CD4-positive, alpha-beta memory T cell (primary cell): ENCODE data around the gene KCNK2. TPM values are rescaled to one million over a fixed set of nuclear protein-coding genes. Genes with fewer than 3 reads are reported as not detected.

Experiments
- CTCF ChIA-PET: fragments of 350-600 bp; sonication (Branson Sonifier 250); formaldehyde crosslinking; loops from one replicate; lab custom pipeline; 2021; ENCODE audit warnings: inconsistent platforms; ENCODE audit not compliant: partially characterized antibody; lab: Charles Lee
- POLR2A ChIA-PET: fragments of 350-600 bp; sonication (Branson Sonifier 250); formaldehyde crosslinking; loops from one replicate; lab custom pipeline; 2021; ENCODE audit not compliant: partially characterized antibody; lab: Charles Lee
- DNase-seq, 5 donors: peaks; one replicate each; pipeline versions ENCODE4 v3.0.0 to v3.0.0-alpha.2; 2020 to 2022; ENCODE audit warnings: mixed read lengths in 1 of 5
- H3K27ac ChIP-seq: one replicate; pipeline ENCODE4 v1.7.0; 2013; ENCODE audit warnings: low read depth, low read length
- H3K27me3 ChIP-seq: 2 replicates; pipeline ENCODE4 v1.7.0; 2013; ENCODE audit warnings: mild to moderate bottlenecking, low read length, moderate library complexity; ENCODE audit not compliant: insufficient read depth
- H3K36me3 ChIP-seq: 2 replicates; pipeline ENCODE4 v1.7.0; 2013; ENCODE audit warnings: mild to moderate bottlenecking, low read length, moderate library complexity; ENCODE audit not compliant: insufficient read depth
- H3K4me1 ChIP-seq: 2 replicates; pipeline ENCODE4 v1.7.0; 2013; ENCODE audit warnings: mild to moderate bottlenecking, low read length, moderate library complexity; ENCODE audit not compliant: insufficient read depth
- H3K4me3 ChIP-seq, 2 donors: one replicate each; pipeline ENCODE4 v1.7.0; 2013; ENCODE audit warnings: low read length in 2 of 2, mild to moderate bottlenecking in 1 of 2
- H3K9me3 ChIP-seq, 2 donors: one replicate each; pipeline ENCODE4 v1.7.0; 2013; ENCODE audit warnings: low read length in 2 of 2, control low read depth in 1 of 2; ENCODE audit not compliant: control insufficient read depth in 1 of 2
- H3K27ac Mint-ChIP-seq, 7 donors: one replicate each; pipeline ENCODE4 v1.8.0; 2020 to 2021; ENCODE audit warnings: mixed read lengths in 7 of 7, mild to moderate bottlenecking in 6 of 7, inconsistent platforms in 3 of 7, moderate library complexity in 3 of 7
- H3K27me3 Mint-ChIP-seq, 2 donors: one replicate each; pipeline ENCODE4 v1.8.0; 2020 to 2021; ENCODE audit warnings: mixed read lengths in 2 of 2
- H3K36me3 Mint-ChIP-seq, 2 donors: one replicate each; pipeline ENCODE4 v1.8.0; 2020 to 2021; ENCODE audit warnings: mixed read lengths in 2 of 2, inconsistent platforms in 1 of 2, mild to moderate bottlenecking in 1 of 2
- H3K4me1 Mint-ChIP-seq, 4 donors: one replicate each; pipeline ENCODE4 v1.8.0; 2020 to 2021; ENCODE audit warnings: mixed read lengths in 4 of 4, mild to moderate bottlenecking in 1 of 4
- H3K4me3 Mint-ChIP-seq, 8 donors: one replicate each; pipeline ENCODE4 v1.8.0; 2020 to 2021; ENCODE audit warnings: mixed read lengths in 8 of 8, mild to moderate bottlenecking in 7 of 8, moderate library complexity in 6 of 8, inconsistent platforms in 3 of 8
- H3K9me3 Mint-ChIP-seq, 8 donors: one replicate each; pipeline ENCODE4 v1.8.0; 2020 to 2021; ENCODE audit warnings: mixed read lengths in 8 of 8, mild to moderate bottlenecking in 5 of 8, inconsistent platforms in 3 of 8, moderate library complexity in 1 of 8
- intact Hi-C: fragments of 100-400 bp; cut with micrococcal nuclease; formaldehyde crosslinking; loops from one replicate; pipeline ENCODE4 v1.15.1; 2023
- polyA plus RNA-seq, 2 donors: library from polyadenylated mRNA; unstranded; fragments of 300-500 nt; fragmentation: Illumina TruSeq; gene quantifications; one replicate each; pipeline ENCODE4 v1.2.3, GENCODE V29; 2021
- total RNA-seq, 2 experiments: library from RNA; stranded (reverse); gene quantifications; one replicate each; pipeline ENCODE4 v1.2.3, GENCODE V29; 2021

Gene KCNK2
- total and polyA plus RNA-seq, 4 experiments from 2014 or later, result not detected

GRCh38 chr1:215076322-215076721 lies 6.2 kb upstream of the KCNK2 start:
- H3K9me3 ChIP-seq, result no peaks in the 10 kb centered on the region
- H3K4me1 Mint-ChIP-seq, result peaks cover 0 to 3% (median under 1%) of the 10 kb centered on the region in 4 donors
- peaks cover 9 to 10% of the 10 kb centered on the region in 2 donors for H3K27me3 Mint-ChIP-seq
- CTCF ChIA-PET, result no interaction called here
- H3K27ac ChIP-seq, result no peak overlapping the region
- no peak for DNase-seq
- no peaks in the 10 kb centered on the region for H3K4me1 ChIP-seq
- H3K27me3 ChIP-seq, result no peaks in the 10 kb centered on the region
- intact Hi-C loops, result loop anchor here (1.0 kb wide), 1 partner anchor 448 kb away; no protein-coding TSS in a partner anchor
- H3K4me3 ChIP-seq, result no peak overlapping the region
- H3K36me3 Mint-ChIP-seq, result no peaks in the 10 kb centered on the region
- peaks cover 0 to 9% (median 0%) of the 10 kb centered on the region in 8 donors for H3K9me3 Mint-ChIP-seq
- no peaks in the 10 kb centered on the region for H3K36me3 ChIP-seq
- H3K27ac Mint-ChIP-seq, result no peak overlapping the region
- no peak overlapping the region for H3K4me3 Mint-ChIP-seq
- POLR2A ChIA-PET, result no interaction called here

DNA sequence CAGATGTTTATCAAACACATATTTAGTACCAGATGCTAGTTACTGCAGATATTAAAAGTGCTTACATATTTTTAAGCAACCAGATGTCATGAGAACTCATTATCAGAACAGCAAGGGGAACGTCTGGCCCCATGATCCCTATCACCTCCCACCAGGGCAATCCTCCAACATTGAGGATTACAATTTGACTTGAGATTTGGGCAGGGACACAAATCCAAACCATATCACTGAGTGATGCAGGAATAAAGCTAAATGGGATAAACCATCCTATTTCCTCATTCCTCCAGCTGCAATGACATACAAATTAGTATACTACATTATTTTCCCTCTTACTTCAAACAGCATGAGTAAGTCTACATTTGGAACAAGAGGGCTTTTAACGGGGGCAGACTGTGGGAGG lies 3.1 kb upstream of the KCNK2 start:
- ChIA-PET POLR2A (no interaction called here), CTCF (no interaction called here)
- Mint-ChIP-seq H3K27me3 (peaks cover 20 to 22% of the 10 kb centered on the region in 2 donors), H3K9me3 (peaks cover 0 to 10% (median 0%) of the 10 kb centered on the region in 8 donors), H3K36me3 (no peaks in the 10 kb centered on the region), H3K27ac (no peak overlapping the region), H3K4me3 (no peak overlapping the region), H3K4me1 (peaks cover 0 to 10% (median 2%) of the 10 kb centered on the region in 4 donors)
- H3K4me1 ChIP-seq, result no peaks in the 10 kb centered on the region
- intact Hi-C loops, result no loop called here
- no peaks in the 10 kb centered on the region for H3K36me3 ChIP-seq
- H3K27me3 ChIP-seq, result no peaks in the 10 kb centered on the region
- H3K4me3 ChIP-seq, result no peak overlapping the region
- H3K9me3 ChIP-seq, result no peaks in the 10 kb centered on the region
- DNase-seq, result no peak
- H3K27ac ChIP-seq, result no peak overlapping the region

DNA sequence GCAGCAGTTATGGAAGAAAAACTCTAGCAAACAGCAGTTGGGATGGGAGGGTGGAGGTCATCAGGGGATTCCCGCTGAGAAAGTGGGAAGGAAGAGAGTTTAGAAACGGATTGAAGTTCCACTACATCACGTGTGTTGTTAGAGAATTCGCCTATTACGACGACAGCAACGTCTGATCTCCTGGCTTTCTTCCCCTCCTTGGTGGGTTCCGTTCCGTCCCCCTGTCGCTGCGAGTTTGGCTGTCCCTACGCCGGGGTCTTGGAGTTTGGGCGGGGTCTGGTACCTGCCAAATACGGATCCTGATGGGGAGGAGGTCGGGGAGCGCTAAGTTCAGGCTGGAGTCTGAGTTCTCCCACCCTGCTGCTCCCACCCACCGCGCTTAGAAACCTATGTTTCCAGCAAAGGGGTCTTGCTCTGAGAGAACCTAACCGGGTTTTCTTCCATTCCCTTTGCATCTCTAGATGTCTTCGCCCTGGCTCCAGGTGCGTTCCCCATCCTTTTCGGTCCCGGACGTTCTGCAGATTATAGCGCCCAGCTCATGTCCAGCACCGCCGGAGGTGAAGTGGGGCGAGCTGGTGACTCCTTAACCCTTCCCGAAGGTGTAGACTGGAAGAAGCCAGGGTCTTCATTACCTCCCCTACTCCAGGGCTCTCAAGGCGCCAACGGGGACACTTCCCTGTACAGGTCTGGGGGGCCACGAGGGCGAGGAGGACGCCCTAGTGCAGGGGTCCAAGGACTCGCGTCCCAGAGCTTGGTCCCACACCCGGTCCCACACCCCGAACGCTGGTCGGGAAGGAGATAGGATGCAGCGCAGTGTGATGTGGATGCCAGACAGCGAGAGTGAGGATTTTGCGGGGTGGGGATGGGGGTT lies 641 bp upstream of the KCNK2 start:
- Mint-ChIP-seq H3K27ac (no peak overlapping the region), H3K4me1 (peaks cover 0 to 10% (median 2%) of the 10 kb centered on the region in 4 donors), H3K9me3 (peaks cover 0 to 10% (median 0%) of the 10 kb centered on the region in 8 donors), H3K27me3 (peaks cover 22 to 31% of the 10 kb centered on the region in 2 donors), H3K4me3 (peak overlapping the region in 3 of 8 donors; percentile 2 to 65 (median 10)), H3K36me3 (no peaks in the 10 kb centered on the region)
- H3K4me1 ChIP-seq, result no peaks in the 10 kb centered on the region
- POLR2A ChIA-PET, result no interaction called here
- CTCF ChIA-PET, result no interaction called here
- peak in 1 of 5 donors; percentile 33 for DNase-seq
- no peak overlapping the region for H3K27ac ChIP-seq
- intact Hi-C loops, result no loop called here
- H3K36me3 ChIP-seq, result no peaks in the 10 kb centered on the region
- no peaks in the 10 kb centered on the region for H3K9me3 ChIP-seq
- no peaks in the 10 kb centered on the region for H3K27me3 ChIP-seq
- no peak overlapping the region for H3K4me3 ChIP-seq

DNA sequence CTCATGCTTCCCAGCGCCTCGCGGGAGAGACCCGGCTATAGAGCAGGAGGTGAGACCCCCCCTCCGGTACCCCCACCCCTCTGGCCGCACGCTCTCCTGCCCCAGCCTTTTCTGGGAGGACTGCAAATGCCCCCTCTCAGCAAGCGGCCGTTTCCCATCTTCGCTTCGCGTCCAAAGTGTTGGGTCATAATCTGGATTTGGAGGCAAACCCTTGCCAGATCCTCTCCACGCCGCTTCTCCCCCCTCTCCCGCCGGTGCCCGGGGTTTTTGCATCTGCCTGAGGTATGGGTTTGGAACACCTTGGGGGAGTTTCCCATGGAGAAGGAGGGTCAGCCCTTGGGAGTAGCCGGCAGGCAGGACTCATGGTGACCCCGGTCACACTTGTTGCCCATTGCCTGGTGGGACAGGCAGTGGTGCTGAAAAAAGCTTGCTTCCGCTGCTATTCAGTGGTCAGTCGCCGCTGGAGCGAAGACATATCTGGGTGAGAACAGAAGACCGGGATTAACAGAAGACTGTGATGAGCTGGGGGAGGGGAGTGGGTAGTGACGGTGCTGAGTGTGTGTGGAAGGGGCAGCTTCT lies 935 bp downstream of the KCNK2 start:
- Mint-ChIP-seq H3K4me3 (peak overlapping the region in 3 of 8 donors; percentile 17 to 50 (median 46)), H3K9me3 (peaks cover 0 to 6% (median 0%) of the 10 kb centered on the region in 8 donors), H3K27me3 (peaks cover 26 to 31% of the 10 kb centered on the region in 2 donors), H3K27ac (no peak overlapping the region), H3K4me1 (peaks cover 0 to 10% (median 2%) of the 10 kb centered on the region in 4 donors), H3K36me3 (no peaks in the 10 kb centered on the region)
- POLR2A ChIA-PET, result no interaction called here
- CTCF ChIA-PET, result no interaction called here
- no peak for DNase-seq
- Histone ChIP-seq H3K4me1 (no peaks in the 10 kb centered on the region), H3K36me3 (no peaks in the 10 kb centered on the region), H3K27ac (no peak overlapping the region), H3K27me3 (no peaks in the 10 kb centered on the region), H3K9me3 (no peaks in the 10 kb centered on the region), H3K4me3 (no peak overlapping the region)
- intact Hi-C loops, result no loop called here

GRCh38 chr1:215084621-215085020 lies 2.1 kb downstream of the KCNK2 start:
- Mint-ChIP-seq H3K4me3 (no peak overlapping the region), H3K27me3 (peaks cover 26 to 32% of the 10 kb centered on the region in 2 donors), H3K27ac (no peak overlapping the region), H3K36me3 (no peaks in the 10 kb centered on the region), H3K4me1 (peaks cover 0 to 10% (median 2%) of the 10 kb centered on the region in 4 donors), H3K9me3 (peaks cover 0 to 6% (median 0%) of the 10 kb centered on the region in 8 donors)
- no peaks in the 10 kb centered on the region for H3K9me3 ChIP-seq
- H3K27me3 ChIP-seq, result no peaks in the 10 kb centered on the region
- H3K4me3 ChIP-seq, result no peak overlapping the region
- ChIA-PET POLR2A (no interaction called here), CTCF (no interaction called here)
- no peaks in the 10 kb centered on the region for H3K36me3 ChIP-seq
- no peak overlapping the region for H3K27ac ChIP-seq
- H3K4me1 ChIP-seq, result no peaks in the 10 kb centered on the region
- intact Hi-C loops, result no loop called here
- no peak for DNase-seq

GRCh38 chr1:215087603-215088002 lies 5.1 kb downstream of the KCNK2 start:
- Histone ChIP-seq H3K27ac (no peak overlapping the region), H3K27me3 (no peaks in the 10 kb centered on the region), H3K36me3 (no peaks in the 10 kb centered on the region), H3K9me3 (no peaks in the 10 kb centered on the region), H3K4me1 (no peaks in the 10 kb centered on the region), H3K4me3 (no peak overlapping the region)
- no peak for DNase-seq
- Mint-ChIP-seq H3K4me1 (peaks cover 0 to 3% (median 0%) of the 10 kb centered on the region in 4 donors), H3K9me3 (peaks cover 0 to 4% (median 0%) of the 10 kb centered on the region in 8 donors), H3K27ac (no peak overlapping the region), H3K36me3 (no peaks in the 10 kb centered on the region), H3K4me3 (no peak overlapping the region), H3K27me3 (peaks cover 20 to 23% of the 10 kb centered on the region in 2 donors)
- ChIA-PET CTCF (no interaction called here), POLR2A (no interaction called here)
- intact Hi-C loops, result no loop called here

DNA sequence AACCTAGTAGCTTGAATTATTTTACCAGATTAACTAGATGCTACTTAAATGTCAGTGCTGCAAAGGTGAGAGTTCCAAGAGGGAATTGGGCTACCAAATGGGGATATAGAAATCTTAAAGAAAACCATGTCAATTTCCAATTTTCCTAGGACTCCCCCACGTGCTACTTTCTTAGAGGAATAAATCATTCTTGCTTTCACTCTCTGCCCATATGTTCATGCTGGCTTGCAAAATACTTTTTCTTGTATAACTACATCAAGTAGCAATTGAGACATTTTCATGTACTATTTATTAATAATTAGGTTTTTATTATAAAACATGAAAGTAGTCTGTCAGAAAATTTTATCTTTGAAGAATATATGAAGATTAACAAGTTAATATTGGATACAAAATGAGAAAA lies 11.8 kb downstream of the KCNK2 start:
- intact Hi-C loops, result no loop called here
- H3K27ac ChIP-seq, result no peak overlapping the region
- no peak for DNase-seq
- no peaks in the 10 kb centered on the region for H3K36me3 ChIP-seq
- H3K27me3 Mint-ChIP-seq, result peaks cover 5 to 6% of the 10 kb centered on the region in 2 donors
- no peaks in the 10 kb centered on the region for H3K4me1 Mint-ChIP-seq
- H3K4me3 ChIP-seq, result no peak overlapping the region
- no peak overlapping the region for H3K4me3 Mint-ChIP-seq
- H3K27me3 ChIP-seq, result no peaks in the 10 kb centered on the region
- no peaks in the 10 kb centered on the region for H3K4me1 ChIP-seq
- ChIA-PET POLR2A (no interaction called here), CTCF (no interaction called here)
- H3K9me3 ChIP-seq, result no peaks in the 10 kb centered on the region
- peaks cover 0 to 2% (median 0%) of the 10 kb centered on the region in 8 donors for H3K9me3 Mint-ChIP-seq
- no peaks in the 10 kb centered on the region for H3K36me3 Mint-ChIP-seq
- no peak overlapping the region for H3K27ac Mint-ChIP-seq
